CD4-positive, alpha-beta T cell treated with Interleukin-4 for 4 hours (primary cell): ENCODE data around the gene TESK1.
"Not testable (repeated sequence)": the region's sequence is repeated elsewhere in the genome, so short reads cannot be mapped to it uniquely, and the experiment has no call there.

ENCODE experiments used
- DNase-seq: peaks from one replicate; pipeline ENCODE4 v3.0.0-alpha.2; 2020

The TESK1 gene

DNA sequence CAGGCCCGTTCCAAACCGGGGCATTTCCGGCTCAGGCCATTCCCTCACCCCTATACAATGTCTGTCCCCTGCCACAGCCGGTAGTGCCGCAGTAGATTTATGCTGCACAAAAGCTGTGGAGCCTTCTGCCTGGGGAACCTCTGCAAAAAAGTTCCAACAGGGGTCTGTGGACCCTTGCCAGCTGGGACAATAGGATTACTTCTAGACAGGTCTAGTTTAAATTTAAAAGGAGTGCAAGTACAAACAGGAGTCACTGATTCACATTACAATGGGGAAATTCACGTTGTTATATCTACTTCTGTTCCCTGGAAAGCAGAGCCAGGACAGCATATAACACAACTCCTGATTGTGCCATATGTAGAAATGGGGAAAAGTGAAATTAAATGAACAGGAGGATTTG lies 21.5 kb upstream of the TESK1 start:
- not testable (repeated sequence) for DNase-seq

DNA sequence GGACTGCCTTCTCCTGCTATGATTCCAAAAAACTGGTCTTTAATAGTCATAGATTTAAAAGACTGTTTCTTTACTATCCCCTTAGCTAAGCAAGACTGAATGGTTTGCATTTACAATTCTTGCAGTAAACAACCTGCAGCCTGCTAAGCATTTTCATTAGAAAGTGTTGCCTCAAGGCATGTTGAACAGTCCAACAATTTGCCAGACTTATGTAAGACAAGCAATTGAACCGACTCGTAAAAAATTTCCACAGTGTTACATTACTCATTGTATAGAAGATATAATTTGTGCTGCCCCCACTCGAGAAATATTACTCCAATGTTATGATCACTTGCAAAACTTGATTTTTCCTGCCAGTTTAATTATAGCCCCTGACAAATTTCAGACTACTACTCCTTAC lies 20.4 kb upstream of the TESK1 start:
- not testable (repeated sequence) for DNase-seq

DNA sequence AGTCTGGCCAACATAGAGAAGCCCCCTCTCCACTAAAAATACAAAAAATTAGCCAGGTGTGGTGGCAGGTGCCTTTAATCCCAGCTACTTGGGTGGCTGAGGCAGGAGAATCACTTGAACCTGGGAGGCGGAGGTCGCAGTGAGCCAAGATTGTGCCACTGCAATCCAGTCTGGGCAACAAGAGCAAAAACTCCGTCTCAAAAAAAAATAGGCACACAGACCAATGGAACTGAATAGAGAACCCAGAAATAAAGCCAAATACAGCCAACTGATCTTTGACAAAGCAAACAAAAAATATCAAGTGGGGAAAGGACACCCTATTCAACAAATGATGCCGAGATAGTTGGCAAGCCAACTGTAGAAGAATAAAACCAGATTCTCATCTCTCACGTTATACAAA lies 16.6 kb upstream of the TESK1 start:
- not testable (repeated sequence) for DNase-seq

DNA sequence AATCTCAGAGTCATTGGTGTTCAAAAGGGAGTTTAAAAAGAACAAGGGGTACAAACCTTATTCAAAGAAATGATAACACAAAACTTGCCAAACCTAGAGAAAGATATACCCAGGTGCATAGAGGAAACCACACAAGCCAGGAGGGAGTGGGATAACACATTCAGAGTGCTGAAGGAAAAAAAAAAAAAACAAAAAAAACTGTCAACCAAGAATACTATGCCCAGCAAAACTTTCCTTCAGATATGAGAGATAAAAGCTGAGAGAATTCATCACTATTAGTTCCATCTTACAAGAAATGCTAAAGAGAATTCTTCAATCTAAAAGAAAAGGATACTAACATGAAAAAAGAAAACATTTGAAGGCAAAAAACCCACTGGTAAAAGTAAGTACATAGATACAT lies 11.5 kb upstream of the TESK1 start:
- DNase-seq = no peak

DNA sequence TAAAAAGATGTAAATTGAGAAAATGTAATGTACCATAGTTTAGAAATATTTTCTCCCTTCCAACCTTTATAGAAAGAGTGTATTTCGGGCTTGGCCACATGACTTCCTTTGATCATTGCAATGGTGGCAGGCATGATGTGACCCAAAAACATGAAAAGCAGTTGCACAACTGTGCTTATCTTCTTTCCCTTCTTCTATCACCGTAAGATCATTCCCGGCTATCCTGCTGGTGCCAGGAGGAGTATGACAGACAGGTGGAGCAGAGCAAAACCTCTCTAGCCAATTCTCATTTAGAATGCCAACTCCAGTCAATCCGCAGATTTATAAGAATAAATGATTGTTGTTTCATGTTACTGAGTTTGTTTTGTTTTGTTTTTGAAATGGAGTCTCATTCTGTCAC lies 10.6 kb upstream of the TESK1 start:
- no peak for DNase-seq

DNA sequence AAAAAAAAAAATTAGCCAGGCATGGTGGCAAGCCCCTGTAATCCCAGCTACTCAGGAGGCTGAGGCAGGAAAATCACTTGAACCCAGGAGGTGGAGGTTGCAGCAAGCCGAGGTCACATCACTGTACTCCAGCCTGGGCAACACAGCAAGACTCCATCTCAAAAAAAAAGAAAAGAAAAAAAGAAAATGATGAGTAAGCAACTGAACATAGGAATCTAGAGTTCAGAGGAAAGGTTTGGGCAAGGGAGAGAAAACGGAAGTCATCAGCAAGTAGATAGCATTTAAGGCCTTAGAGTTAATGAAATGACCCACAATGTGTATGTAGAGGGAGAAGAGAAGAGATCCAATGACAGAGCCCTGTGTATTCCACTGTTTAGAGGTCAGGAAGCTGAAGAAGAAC lies 8.2 kb upstream of the TESK1 start:
- DNase-seq = not testable (repeated sequence)

DNA sequence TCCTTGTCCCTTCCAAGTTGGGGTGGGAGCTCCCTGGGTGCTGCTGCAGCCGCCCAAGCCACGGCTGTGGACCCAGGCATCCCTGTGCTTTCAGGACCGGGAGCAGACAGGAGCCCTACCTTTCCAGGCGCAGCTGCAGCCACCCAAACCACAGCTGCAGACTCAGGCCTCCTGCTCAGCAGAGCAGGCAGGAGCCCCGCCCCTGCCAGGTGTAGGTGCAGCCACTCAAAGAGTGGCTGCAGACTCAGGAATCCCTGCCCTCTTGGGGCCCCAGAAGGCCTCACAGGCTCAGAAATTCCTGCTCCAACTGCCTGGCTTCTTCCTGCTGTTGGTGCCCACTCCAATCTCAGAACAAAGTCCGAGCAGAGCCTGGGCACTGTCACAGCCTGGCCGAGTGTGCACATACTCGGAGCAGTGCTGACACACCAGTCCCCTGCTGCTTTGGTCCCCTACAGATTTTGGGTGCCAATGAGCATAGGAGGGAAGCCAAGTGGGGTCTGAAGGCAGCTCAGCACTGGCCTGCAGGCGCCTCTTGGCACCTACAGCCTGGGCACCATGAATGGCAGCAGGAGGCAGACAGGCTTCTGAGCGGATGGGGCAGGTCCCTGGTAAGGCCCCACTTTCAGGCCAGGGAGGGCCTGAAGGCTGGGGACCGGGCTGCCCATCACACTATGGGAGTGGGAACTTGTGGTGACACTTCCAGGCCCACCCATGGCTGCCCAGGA lies 6.0 kb upstream of the TESK1 start:
- DNase-seq = no peak

DNA sequence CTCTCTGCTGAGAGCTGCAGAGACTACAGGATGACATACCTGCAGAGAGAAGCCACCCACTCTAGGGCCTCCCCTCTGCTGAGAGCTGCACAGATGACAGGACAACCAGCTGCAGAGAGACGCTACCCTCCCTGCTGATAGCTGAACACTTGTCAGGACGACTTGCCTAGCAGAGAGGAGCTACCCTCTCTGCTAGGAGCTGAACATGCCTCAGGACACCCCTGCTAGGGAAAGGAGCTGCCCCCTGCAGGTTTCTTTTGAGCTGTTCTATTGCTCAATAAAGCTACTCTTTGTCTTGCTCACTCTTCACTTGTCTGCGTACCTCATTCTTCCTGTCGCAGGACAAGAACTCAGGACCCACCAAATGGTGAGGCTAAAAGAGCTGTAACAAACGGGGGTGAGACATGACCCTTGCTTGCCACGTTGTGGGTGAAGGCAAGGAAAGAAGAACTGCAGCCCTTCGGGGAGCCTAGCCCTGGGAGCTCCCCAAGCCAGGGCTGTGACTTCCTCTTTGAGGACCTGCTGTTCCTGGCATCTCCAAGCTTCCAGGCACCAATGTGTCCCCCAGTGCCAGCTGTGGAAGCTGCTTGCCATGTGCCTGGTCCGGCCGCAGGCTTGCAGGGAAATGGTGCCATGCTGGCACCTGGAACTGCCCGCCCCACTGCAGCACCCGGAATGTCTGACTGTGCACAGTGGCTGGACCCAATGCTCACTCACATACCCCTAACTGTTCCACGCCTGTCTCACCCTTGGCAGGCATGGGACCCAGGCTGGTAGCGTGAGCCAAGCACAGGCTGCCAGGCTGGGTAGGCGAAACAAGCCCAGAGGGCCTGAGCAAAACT lies 5.1 kb upstream of the TESK1 start:
- no peak for DNase-seq

DNA sequence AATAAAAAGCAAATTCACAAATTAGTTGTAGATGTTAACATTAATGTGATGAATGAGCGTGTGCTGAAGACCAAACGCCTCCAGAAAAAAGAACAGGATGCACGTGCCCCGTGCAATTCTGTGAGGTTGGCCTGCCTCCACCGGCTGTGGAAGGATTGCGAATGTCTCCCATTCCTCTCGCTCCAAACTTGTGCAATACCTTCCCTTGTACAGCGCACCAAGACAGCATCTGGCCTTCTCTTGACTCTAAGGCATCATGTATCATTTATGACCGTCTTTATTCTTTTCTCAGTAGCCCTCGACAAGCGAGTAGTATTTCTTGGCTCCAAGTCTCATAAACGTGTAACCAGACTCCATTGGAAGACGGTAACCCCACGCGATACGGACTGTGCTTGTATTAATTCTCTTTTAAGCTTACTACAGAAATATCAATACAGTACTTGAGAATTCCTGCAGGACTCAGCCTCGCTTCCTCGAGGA lies 1.5 kb upstream of the TESK1 start:
- no peak for DNase-seq

DNA sequence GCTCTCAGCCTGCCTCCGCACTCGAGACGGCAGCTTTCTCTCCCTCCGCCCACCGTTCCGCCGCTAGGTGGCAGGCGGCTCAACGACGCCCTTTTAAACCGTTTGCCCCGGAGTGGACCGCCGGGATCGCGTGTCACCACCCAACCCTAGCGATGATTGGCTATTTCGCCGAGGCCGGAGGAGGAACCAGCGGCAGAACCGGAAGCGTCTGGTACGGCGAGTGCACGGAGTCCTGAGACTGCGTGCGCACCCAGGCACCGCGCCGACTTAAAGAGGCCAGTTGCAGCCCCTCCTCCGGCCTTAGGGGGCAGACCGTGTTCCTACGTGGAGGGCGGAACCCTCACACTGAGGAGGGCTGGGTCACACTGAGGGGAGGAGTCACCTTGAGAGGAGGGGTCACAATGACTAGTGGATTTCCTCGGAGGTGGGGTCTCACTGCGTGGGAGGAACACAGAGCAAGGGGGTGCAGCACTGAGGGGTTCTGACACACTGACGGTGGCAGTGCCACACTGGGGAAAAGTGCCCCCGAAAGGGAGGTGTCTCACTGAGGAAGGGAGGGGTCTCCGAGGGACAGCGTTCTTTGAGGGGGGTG lies 980 bp upstream of the TESK1 start:
- peak; percentile 100 for DNase-seq

DNA sequence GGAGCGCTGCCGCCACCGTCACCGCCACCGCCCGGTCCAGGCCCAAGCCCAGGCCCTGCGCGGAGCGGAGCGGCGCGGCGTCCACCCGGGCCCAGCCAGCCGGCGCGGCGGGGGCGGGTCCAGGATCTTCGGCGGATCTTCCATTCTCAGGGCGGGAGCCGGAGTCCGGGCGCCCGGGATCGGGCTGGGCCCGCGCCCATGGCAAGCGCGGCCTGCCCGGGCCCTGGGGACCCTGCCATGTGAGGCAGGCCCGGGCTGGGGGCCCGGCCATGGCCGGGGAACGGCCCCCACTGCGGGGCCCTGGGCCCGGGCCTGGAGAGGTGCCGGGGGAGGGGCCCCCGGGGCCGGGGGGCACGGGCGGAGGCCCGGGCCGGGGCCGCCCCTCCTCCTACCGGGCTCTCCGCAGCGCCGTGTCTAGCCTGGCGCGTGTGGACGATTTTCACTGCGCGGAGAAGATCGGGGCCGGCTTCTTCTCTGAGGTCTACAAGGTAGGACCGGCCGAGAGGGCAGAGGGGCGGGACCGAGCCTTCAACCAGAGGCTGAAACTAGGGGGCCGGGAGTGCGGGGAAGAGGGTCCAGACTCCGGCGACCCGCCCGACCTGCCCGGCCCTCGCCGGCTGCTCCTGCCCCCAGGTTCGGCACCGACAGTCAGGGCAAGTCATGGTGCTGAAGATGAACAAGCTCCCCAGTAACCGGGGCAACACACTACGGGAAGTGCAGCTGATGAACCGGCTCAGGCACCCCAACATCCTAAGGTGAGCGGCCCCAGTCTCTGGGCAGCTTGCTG lies 482 bp downstream of the TESK1 start:
- DNase-seq = peak; percentile 6

DNA sequence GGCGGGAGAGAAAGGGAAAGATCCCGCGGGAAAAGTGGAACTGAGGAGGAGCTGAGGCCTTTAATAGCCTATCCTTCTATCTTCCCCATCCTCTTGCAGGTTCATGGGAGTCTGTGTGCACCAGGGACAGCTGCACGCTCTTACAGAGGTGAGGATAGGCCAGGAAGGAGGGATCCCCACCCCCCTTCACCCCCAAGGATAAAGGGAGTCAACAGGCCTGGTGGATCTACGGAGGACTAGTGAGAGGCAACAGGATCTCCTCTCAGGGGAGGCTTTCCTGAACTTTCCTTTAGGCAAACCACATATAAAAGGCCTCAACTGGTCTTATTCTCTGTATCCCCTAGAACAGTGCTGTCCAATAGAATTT lies 1.1 kb downstream of the TESK1 start:
- no peak for DNase-seq

DNA sequence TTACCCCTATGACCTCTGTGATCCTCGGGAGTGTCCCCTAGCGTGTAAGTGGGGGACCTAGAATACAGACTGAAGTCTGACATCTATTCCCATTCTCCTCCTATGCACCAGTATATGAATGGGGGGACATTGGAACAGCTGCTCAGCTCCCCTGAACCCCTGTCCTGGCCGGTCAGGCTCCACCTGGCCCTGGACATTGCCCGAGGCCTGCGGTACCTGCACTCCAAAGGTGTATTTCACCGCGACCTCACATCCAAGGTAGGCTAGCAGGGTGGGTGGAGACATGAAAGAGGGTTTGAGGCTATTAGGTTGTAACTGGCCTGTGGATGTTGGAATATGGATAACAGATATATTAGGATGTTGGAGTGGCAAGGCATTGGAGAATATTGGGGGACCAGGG lies 1.7 kb downstream of the TESK1 start:
- DNase-seq = no peak

DNA sequence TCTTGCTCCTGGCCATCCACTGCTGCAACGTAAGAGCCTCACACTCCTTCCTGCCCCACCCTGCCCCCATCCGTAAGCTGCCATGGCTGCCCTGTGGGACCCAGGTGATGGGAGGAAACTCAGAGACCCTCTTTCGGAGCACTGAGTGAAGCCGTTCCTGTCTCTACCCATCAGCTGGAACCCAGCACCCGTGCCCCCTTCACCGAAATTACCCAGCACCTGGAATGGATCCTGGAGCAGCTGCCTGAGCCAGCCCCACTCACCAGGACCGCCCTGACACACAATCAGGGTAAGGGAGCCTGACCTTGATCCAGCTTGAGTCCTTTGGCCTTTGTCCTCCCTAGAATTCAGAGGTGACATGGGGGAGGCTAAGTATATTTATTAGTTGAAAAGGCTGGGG lies 3.2 kb downstream of the TESK1 start:
- no peak for DNase-seq

DNA sequence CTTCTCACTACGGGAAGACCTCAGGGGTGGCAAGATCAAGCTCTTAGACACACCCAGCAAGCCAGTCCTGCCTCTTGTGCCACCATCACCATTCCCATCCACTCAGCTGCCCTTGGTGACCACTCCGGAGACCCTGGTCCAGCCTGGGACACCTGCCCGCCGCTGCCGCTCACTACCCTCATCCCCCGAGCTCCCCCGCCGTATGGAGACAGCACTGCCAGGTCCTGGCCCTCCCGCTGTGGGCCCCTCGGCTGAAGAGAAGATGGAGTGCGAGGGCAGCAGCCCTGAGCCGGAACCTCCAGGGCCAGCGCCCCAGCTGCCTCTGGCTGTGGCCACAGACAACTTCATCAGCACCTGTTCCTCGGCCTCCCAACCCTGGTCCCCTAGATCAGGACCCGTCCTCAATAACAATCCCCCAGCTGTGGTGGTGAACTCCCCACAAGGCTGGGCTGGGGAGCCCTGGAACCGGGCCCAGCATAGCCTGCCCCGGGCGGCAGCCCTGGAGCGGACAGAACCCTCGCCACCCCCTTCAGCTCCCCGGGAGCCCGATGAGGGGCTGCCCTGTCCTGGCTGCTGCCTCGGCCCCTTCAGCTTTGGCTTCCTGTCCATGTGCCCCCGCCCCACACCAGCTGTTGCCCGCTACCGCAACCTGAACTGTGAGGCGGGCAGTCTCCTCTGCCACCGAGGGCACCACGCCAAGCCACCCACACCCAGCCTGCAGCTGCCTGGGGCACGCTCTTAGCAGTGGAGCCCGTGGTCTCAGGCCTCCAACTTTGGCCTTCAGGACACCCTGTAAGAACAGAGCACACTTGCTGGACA lies 4.1 kb downstream of the TESK1 start:
- no peak for DNase-seq

DNA sequence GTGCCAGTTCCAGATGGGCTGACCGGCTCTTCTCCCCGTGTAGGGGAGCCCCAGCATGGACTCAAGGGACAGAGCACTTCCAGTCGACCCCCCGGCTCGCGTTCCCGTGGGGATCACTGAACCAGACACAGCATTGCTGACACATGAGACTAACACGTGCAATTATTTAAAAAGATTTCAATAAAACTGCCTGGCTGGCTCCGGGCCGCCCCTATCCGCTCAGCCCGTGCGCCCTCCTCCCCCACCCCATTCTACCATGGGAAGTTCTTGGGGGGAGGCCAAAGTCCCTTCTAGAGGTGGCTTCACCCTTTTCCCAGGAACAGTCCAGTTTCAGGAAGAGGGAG lies 4.7 kb downstream of the TESK1 start:
- DNase-seq = no peak

DNA sequence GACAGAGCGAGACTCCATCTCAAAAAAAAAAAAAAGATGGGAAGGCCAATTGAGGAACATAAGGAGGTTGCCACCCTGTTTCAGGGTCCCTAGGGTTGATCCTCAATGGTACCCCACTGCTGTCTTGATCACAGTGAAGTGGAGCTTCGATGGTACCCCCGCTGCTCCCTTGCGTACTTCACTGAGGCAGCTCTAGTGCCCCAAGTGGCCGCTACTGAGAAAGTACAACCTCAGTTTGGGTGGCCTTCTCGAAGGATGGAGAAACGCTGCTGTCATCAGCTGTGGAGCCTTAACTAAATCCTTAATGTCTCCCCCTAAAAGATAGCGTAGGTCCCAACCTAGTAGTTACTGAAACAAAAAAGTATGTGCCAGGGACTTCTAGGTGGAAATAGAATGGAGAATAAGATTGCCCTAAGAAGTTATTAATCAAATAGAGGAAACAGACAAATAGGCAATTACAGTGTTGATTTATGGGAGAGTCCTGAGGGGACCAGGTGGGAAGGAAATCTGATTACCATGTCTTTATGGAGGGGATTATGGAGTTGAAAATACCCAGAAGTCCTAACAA lies 6.3 kb downstream of the TESK1 start:
- DNase-seq = peak; percentile 66

DNA sequence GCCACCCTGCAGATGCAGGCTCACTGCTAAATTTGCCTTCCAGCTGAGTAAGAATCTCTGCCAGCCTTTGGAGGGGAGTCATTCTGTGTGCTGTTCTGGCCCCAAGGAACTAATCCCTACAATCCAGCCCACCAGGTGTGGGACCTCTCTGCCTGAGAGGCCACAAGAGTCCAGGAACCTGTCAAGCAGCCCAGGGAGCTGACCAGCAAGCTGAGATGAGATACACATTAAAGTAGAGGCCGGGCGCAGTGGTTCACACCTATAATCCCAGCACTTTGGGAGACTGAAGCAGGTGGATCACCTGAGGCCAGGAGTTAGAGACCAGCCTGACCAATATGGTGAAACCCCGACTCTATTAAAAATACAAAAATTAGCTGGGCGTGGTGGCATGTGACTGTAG lies 7.0 kb downstream of the TESK1 start:
- DNase-seq = not testable (repeated sequence)

DNA sequence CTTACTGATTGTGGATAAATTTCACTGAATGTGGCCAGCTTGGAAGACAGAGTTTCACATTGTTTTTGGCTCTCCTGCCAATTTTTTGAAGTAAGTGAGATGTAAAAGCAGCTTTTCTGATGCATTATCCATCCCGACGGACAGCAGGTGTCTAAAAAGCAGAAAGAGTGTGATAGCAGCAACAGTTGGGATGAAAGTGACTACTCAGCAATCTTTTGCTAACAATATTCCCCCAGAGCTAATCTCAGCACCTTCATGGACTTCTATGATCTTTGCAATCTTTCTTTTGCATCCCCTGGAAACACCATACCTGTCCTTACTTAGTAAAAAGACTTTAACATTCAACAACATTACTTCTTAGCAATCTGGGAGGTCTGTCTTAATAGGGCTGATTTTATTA lies 7.8 kb downstream of the TESK1 start:
- DNase-seq = no peak

DNA sequence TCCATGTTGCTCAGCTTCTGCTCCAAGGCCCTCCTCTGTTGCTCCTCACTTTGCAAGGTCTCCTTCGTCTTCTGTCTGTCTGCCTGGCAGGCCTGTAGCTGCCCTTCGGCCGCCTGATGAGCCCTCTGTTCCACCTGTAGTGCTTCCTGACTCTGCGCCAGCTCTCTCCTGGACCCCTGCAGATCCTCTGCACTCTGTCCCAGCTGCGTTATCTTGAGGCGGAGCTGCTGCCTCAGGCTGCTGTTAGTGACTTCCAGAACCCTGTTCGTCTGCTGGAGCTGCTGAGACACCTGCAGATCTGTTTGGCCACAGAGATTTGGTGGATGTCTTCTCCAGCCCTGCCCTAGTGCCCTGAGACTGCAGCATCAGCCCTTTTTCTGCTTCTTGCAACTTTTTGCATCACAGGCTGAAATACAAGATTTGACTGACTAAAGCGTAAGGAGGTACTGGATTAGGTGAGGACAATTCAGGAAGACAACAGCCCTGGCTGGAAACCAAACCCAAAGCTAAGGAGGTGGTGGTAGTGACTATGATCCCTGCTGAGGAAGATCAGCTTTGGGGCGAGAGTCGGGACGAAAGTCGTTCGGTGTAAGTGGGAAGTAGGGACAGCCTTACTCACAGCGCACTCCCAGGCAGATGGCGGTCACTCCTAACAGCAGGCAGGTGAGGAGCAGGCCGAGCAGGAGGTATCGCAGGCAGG lies 11.1 kb downstream of the TESK1 start:
- DNase-seq = no peak
